Left renal pelvis (tissue), 4 donors: Measurements from ENCODE around the gene FGL2. TPM values are rescaled to one million over a fixed set of nuclear protein-coding genes. Genes with fewer than 3 reads are reported as not detected.
"Not testable (repeated sequence)": the region's sequence is repeated elsewhere in the genome, so short reads cannot be mapped to it uniquely, and the experiment has no call there.

Source experiments
- DNase-seq, 4 donors: peaks; one replicate each; pipeline ENCODE4 v3.0.0-alpha.2; 2013; ENCODE audit warnings: low read depth in 4 of 4, low spot score in 3 of 4
- polyA plus RNA-seq, 4 donors: library from polyadenylated mRNA; unstranded; fragments of 120-200 nt; gene quantifications; one replicate each; pipeline ENCODE4 v1.2.1, GENCODE V29; 2013; ENCODE audit not compliant: insufficient read length in 4 of 4

Gene FGL2
- polyA plus RNA-seq, 4 donors = 18.5 to 104 (median 52.0) TPM

- not testable (repeated sequence) for DNase-seq
These were observed 27.0 kb downstream of the FGL2 start for GRCh38 chr7:77172437-77173172.

GRCh38 chr7:77171073-77171472 is 28.5 kb downstream of the FGL2 start:
- not testable (repeated sequence) for DNase-seq

GRCh38 chr7:77157446-77157845 is 42.2 kb downstream of the FGL2 start:
- DNase-seq = no peak

- not testable (repeated sequence) for DNase-seq
These were observed 42.6 kb downstream of the FGL2 start for GRCh38 chr7:77157034-77157433.

GRCh38 chr7:77155601-77156377 is 43.8 kb downstream of the FGL2 start:
- not testable (repeated sequence) for DNase-seq

- DNase-seq = not testable (repeated sequence)
These were observed 44.6 kb downstream of the FGL2 start for GRCh38 chr7:77154917-77155464.

- DNase-seq = not testable (repeated sequence)
These were observed 47.4 kb downstream of the FGL2 start for GRCh38 chr7:77152232-77152631.

Other genes starting within 250 kb of the FGL2 start
- gene SPDYE17, start 167.5 kb downstream of the FGL2 start, polyA plus RNA-seq = not detected
- gene SPDYE18, start 137.3 kb downstream of the FGL2 start, polyA plus RNA-seq = 1 to 10 TPM in 1 of 4 donors, under 1 TPM in 3; 0.56 to 1.6 (median 0.69) TPM
- gene CCDC146, start 77.2 kb downstream of the FGL2 start, polyA plus RNA-seq = 10 to 100 TPM; 17.5 to 31.1 (median 23.2) TPM
- gene GSAP, start 216.5 kb upstream of the FGL2 start, polyA plus RNA-seq = 10 to 100 TPM in 3 of 4 donors, 1 to 10 TPM in 1; 8.5 to 13.3 (median 12.0) TPM